Activated T-helper 9 cell treated with anti-CD3 and anti-CD28 coated beads, Interleukin-2, amount 50 U/mL, for 16 hours (primary cell): Measurements from ENCODE around the gene XPNPEP1.

Source experiments
- DNase-seq: peaks from one replicate; pipeline ENCODE4 v3.0.0-alpha.2; 2020; ENCODE audit warnings: low read depth

The XPNPEP1 gene

DNA sequence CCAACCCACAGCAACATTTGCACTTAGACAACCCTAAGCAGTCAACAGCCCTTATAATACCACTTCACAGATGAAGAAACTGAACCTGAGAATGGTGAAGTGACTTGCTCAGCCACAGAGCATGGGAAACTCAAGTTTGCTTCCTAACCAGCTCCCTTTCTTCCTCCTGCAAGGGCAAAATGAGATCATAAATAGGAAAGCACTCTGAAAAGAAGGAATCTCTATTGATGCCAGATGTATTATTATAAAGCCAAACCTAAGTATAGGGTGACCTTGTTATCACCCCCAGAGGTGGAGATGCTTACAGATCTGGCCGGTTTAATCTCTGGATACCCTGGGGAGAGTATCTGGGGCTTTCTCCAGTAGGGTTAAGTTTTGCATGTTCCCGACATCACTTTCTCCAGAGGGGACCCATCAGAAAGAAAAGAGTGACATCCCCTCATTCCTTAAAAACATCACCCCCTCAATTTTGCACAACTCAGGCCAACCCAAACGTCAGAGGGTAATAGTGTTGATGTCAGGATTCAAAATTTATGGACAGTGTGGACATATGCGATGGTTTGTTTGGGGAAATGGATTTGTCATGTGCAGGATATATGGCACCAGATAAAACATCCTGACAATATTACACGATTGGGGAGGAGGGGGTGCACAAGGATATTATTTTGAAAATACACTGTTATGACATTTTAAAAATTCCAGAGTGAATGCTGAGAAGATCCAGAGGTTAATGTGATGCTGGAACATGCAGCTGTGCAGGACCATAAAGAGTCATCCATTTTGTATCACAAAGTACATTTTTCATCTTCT, 24.0 kb upstream of the XPNPEP1 start:
- no peak for DNase-seq

DNA sequence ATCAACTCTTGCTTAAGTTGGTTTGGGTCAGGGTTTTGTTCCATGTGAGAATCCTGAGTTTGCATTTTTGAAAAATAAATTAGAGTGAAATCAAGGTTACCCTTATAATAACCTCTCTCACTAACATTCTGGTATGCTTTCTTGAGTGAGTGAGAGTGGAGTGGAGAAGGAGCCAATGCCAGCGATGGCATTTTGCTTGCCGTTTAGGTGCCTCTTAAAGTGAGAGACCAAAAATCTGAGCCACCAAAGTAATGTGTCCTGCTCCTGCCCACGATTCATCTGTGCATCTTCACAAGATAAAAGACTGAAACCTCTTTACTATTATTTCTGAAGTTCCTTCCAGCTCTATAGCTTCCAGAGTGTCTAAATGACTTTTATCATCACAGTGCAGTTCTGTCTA, 23.4 kb upstream of the XPNPEP1 start:
- no peak for DNase-seq

DNA sequence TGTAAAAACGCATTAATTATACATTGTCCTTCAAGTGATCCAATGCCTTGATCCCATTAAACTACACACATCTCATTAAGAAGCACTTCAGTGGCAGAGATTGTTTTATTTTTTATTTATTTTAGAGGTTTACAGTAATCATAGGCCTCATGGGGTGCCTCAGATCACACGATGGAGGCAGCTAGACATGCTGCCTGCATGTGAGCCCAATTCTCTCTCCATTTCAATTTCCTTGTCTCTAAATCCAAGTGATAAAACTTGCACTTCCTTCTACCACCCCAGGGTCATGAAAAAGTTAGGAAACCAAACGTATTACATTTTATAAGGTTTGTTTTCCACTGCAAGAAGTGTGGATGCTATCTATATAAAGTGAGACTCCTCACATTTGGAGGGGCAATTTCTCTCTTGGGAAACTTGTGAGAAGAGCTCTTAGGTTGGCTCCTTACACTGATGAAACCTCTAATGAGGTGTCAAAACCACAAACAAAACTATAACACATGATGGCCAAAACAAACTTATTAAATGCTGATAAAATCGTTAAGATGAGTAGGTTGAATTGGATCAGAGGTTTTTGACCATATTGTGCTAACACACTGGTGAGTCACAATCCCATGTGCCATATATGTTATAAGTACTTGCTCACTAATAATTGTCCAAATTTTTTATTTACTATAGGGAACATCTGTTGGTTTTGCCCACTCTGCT, 22.3 kb upstream of the XPNPEP1 start:
- DNase-seq: no peak

DNA sequence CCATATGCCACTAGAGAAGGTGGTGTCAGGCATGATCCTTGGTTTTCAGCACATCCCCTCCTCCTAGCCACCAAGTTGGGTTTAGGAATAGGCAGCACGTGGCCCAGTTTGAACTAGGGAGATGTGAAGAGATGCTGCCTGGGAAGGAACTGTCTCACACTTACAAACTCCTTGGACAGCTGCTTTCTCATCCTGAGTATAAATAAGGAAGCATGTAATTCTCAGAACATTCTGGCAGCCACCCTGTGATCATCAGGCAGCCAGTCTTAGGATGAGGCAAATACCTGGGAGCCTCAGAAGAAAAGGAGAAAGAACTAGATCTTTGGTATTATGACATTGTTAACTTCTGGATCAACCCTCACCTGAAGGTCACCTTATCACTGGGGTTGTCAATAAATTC, 21.3 kb upstream of the XPNPEP1 start:
- DNase-seq: no peak

DNA sequence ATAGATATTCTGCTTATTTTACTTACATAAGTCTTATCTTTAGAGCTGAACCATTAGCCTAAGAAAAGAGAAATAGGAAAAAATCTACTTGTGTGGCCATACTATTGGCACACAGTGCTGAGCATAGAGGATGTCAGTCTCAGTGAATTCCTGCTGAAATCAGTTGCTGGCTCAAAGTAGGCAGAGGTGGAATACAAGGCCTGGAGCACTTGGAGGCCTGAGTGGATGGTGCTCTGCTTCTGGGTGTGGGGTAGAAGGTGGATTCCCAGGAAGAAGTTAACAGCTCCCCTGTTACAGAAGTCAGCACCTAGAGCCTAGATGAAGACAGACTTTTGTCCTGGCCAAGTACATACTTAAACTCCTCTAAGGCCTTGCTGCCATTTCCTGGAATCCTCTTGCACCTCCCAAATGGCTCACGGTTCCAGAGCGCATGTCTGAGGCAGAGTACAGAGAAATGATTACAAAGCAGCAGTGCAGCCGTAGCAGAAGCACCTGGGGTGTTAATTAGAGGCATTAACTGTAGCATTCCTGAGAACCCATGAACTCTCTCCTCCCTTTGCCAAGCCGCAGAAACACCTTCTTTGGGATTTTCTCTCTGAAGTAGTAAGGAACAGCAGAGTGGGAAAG, 18.0 kb upstream of the XPNPEP1 start:
- DNase-seq: no peak

DNA sequence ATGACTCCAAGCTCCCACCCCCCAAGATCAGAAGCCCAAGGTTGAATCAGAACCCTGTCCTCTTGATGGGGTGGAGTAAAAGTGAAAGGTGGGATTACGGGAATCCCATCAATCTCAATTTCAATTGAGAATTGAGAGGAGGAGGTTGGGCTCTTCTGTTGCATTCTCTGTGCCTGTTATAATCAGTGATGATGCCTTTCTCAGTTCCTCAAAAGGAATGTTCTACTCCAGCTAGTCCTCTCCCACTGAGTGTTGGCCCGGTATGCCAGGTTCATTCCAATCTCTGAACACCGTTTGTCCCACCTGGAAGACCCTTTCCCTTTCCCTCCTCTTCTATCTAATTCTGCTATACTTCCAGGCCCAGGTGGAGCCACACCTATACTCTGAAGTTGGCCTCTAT, 17.2 kb upstream of the XPNPEP1 start:
- no peak for DNase-seq

DNA sequence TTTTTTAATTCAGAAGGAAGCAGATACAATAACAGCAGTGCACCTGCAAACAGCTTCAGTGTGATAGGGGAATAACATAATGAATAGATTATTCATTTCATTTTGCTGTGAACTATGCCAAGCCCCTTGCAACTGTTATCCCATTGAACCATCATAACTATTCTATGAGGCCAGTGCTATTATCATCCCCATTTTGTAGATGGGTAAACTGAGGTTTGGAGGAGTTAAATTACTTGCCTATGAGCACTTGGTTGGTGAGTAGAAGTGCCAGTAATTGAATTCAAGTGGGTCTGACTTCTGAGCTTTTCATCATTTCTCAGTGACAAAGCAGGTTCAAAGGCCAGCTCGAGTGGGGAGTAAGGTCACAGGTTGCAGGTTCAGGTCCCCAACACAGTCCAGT, 16.8 kb upstream of the XPNPEP1 start:
- DNase-seq: no peak

DNA sequence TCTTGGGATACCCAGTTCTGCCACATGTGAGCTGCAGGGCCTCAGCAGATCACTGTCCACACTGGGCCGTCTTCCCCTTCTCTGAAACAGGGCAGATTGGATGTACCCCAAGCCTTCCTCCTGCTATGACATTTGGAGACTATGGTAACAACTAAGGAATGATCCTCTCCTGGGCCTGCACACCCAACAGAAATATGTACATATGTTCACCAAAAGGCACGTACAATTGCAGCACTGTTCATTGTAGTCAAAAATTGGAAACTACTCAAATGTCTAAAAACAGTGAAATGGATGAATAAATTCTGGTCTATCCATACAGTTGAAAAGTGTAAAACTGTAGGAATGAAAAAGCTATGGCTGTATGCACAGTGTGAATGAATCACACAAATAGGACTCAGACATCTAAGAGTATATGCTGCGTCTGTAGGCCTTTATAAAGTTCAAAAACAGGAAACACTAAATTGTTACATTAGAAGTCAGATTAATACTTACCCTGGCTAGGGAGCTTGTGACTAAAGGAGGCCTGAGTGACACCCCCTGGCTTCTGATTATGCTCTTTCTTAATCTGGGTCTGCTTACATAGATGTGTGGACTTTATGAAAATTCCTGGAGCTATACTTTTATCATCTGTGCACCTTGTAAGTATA, 16.1 kb upstream of the XPNPEP1 start:
- no peak for DNase-seq

DNA sequence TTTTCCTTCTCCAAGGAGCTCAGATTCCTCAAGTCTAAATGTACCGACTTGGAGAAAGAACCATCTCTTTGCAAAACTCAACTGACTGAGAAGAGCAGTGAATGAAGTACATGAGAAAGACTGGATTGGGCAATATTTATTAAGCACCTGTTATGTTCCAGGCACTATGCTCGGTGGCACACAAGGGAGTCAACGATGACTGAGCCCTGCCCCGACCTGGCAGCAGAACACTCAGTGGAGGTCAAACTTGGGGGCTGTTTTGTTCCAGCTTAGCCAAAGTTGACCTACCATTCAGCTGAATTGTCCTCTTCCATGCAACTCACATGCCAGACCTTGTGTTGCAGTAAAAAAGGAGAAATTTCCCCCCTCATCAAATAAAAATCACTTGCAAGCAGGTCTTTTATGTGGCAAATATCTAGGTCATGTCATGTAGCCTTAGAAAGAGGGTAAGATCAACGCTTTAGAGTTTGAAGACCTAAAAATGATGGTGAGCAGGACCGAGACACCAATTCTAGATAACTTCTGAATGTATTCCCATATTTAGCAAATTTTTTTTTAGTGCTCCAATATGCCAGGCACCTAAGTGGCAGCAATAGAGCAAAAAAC, 14.3 kb upstream of the XPNPEP1 start:
- DNase-seq: no peak

DNA sequence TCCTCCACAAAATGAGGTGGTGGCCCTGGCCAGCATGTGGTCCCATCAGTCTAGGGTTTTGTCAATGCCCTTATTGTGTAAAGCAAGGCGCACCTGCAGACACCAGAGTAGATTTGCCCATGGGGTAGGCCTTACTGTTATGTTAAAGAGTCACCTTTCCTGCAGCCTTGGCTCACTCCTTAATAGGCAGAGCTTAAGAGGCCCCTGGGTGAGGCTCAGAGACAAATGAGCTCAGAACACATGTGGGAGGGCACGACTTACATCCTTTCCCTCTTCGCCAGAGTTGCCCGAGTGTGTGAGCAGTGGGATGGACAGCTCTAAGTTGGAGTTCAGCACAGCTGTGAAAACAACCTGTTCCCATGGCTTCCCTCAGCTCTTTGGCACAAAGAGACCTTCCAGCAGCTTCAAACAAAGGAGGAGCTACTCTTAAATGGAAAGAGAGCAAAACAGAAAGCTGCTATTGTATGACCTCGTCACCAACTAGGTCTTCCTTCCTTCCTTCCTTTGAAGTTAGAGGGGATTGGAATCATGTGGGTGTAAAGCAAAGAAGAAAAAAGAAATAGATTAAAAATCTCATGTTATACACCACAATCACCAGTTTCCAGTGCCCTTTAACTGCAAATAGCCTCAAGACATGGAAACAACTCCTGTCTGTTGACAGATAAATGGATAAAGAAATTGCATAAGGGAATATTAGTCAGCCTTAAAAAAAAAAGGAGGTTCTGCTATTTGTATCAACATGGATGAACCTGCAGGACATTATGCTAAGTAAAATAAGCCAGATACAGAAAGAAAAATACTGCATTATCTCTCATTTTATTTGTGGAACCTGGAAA, 11.9 kb upstream of the XPNPEP1 start:
- DNase-seq: no peak

DNA sequence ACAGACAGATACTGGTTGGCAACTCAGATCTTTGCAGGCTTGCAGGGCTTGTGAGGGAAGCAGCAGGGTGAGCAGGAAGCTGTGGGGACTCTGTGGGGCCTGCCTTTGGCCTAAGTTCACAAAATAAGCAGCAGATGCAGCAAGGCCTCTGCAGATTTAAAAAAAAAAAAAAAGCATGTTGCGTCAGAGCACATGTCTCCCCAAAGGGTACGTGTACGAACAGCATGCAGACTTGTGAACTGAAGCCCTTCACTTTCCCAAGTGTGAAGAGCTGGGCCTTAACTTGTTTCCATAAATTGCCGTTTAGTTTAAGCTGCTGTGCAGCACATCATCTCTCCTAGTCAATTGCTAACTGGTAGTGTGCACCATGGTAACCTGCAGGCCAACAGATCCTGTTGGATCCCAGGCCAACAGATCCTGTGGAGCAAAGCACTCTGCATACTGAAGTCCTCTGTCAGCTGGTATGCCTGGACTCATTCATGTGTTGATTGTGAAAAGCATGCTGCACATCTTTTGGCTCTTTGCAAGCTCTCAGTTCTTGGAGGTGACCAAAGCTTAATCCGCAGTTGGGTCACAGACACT, 10.8 kb upstream of the XPNPEP1 start:
- no peak for DNase-seq

DNA sequence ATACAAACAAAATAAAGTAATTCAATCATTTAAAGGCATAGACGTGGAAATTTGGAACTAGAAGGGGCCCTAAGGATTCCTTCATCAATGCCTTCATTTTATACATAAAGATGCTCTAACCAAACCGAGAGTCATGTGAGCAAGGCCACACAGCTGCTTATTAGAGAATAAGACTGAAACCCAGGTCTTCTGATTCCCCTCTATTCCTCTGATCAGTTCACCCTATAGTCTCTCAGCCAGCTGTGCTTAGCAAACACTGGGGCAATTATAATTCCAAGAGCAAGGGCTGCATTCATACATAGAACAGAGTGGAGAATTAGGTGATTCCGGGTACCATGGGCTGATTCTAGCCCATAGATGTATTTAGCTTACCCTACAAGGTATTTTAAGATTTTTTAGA, 9.7 kb upstream of the XPNPEP1 start:
- DNase-seq: no peak

DNA sequence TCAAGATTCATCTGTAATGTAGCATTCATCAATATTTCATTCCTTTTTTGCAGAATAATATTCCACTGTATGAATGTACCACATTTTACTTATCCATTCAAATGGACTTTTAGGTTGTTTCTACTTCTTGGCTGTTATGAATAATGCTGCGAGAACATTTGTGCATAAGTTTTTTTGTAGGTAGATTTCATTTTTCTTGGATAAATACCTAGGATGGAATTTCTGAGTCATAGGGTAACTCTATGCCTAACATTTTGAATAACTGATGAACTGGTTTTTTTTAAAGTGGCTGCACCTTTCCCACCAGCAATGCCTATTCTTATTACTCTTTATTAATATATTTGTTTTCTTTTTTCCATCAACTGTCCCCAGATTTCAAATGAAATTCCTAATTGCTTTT, 9.1 kb upstream of the XPNPEP1 start:
- no peak for DNase-seq

DNA sequence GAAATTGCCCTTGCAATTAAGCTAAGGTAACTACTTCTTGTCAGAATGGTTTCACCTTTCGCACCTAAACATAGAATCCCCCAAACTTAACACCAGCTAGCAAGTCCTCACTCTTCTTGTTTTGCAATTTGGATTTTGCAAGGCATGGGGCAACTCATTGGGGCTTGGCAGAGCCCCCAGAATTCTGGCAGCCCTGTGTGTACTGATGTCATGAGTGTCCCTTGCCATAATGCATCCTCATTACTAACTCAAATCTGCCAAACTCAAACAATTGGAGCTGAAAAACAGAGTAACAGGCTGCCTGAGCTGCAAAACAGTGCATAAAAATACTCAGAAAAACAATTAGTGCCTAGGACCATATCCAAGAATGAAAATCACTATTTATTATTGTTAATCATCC, 7.9 kb upstream of the XPNPEP1 start:
- DNase-seq: no peak

DNA sequence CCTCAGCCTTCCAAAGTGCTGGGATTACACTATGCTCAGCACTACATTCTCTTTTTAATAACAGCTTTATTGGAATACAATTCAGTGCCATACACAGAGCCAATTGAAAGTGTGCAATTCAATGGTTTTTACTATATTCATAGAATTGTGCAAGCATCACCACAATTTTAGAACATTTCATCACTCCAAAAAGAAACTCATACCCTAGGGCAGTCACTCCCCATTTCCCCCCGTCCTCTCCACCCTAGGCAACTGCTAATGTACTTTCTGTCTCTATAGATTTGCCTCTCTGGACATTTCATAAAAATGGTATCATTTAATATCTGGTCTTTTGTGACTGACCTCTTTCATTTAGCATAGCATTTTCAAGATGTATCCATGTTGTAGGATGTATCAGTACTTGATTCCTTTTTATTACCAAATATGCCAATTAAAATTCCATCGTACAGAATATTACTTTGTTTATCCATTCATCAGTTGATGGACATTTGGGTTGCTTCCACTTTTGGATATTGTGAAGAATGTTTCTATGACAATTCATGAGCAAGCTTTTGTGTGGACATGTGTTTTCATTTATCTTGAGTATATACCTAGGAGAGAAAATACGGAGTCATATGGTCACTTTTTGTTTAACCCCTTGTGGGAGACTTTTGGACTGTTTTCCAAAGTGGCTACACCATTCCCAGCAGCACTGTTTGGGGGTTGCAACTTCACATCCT, 6.3 kb upstream of the XPNPEP1 start:
- no peak for DNase-seq

DNA sequence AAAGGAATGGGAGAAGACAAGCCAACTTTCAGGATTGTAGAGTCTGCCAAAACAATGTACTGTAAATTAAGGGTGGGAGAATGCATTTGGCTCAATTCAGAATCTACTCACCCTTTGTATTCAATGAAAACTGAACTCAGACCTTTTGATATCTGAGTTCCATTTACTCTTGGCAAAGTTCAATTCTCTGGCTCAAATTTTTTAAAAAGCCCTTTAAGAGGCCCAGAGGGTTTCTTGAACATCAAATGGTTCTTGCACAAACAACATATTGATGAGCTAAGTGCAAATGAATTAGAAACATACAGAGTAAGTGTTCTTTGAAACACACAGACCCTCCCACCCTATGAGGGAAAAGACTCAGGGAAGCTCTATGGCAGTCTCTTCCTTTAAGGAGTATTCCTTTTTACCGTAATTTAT, 5.2 kb upstream of the XPNPEP1 start:
- DNase-seq: no peak

DNA sequence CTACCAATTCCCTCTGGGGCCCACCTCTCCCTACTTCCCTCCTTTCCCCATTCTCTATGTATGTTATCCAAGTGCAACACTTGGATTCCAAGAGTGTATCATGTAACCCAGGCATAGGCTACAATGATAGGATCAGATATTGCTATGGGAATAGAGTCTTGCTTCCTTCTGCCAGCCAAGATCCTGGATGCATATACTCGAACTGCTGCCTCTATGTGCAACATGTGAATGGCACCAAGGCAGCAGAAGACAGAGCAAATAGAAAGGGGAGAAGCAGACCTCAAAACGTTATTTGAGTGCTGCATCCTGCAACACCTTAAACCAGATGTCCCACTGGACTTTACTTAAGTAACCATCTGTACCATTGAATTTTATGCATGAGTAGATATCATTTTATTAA, 3.5 kb upstream of the XPNPEP1 start:
- DNase-seq: no peak

DNA sequence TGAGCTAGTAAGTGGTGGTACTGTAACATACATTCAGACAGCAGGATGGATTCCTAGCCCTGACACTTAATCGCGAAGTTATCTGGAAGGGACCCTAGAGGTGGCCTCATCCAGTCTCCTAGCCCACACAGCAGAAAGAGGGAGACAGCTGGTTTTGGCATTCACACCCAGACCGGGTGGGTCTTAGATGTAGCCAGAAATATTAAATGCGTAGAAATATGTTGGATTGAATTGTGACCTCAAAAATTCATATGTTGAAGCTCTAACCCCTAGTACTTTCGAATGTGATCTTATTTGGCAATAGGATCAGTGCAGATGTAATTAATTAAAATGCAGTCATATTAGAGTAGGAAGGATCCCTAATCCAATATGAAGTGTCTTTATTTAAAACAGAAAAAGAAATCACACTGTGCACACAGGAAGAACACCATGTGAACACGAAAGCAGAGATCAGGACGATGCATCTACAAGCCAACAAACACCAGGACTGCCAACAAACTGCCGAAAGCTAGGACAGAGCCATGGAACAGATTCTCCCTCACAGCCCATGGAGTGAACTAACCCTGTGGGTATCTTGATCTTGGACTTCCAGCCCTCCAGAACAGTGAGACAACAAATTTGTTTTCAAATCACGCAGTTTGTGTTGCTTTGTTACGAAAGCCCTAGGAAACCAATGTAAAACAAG, 2.9 kb upstream of the XPNPEP1 start:
- no peak for DNase-seq

DNA sequence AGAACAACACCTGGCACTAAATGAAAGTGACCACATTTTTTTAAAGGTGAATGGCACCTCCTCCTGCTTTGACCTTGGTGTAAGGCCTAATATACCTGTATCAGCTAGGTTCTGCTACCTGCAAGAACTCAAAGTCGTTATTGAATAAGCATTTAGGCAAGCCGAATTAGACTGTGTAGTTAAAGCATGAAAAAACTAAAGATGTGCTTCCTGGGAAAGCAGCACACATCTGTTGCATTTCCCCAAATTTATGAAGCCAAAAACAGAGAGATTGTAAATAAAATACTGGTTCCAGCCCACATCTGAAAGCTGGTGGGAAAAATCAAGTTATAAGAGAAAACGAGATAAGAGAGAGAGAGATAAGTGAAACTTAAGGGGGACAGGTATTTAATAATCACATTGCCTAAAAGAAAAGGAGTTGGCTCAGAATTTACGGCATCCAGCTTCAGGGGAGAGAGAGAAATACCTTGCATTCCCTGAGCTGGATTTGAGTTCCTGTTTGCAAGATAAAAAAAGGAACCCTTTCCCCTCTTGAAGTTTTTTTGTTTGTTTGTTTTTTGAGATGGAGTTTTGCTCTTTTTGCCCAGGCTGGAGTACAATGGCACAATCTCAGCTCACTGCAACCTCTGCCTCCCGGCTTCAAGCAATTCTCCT, 1.8 kb upstream of the XPNPEP1 start:
- DNase-seq: no peak
